OCI-LY7 (cell line): ENCODE data around the gene CLEC2B.

Experiments used
- CTCF ChIP-seq: fragments of 200-600 bp; sonication (generic); conservative IDR thresholded peaks from 2 replicates; pipeline ENCODE4 v1.5.1; 2014; ENCODE audit warnings: mild to moderate bottlenecking, antibody characterized with exemption, low read length, moderate library complexity, mixed read lengths
- EZH2phosphoT487 ChIP-seq: fragments of 200-600 bp; sonication (generic); IDR thresholded peaks from 2 replicates; pipeline ENCODE4 v1.6.1; 2018; ENCODE audit warnings: low read depth, borderline replicate concordance, mild to moderate bottlenecking, mixed run types, antibody characterized with exemption, low read length, moderate library complexity, mixed read lengths

DNA sequence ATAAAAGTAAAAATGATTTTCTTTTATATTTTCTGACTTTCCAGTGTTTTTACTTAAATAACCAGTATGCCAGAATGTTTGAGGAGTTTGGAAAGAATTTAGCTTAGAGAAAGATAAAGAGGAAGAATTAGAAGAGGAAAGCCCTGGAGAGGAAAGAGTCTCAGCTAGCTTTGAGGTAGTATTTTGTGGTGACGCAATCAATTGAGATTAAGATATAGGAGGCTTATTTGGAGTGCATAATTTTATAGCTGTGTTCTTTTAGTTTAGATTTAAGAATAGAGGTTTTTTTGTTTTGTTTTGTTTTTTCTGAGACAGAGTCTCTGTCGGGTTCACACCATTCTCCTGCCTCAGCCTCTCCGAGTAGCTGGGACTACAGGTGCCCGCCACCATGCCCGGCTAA, 18.1 kb downstream of the CLEC2B start:
- TF ChIP-seq CTCF (no peak), EZH2phosphoT487 (no peak)
